ENCODE data around the gene ARMC5. TPM values are rescaled to one million over a fixed set of nuclear protein-coding genes. Genes with fewer than 3 reads are reported as not detected.

ARMC5 gene
- total and polyA plus RNA-seq, 3 donors from 2014 or later: 11.0 to 21.3 (median 19.1) TPM

GRCh38 chr16:31427441-31428278 is 31.6 kb upstream of the ARMC5 start:
- Histone ChIP-seq H3K27me3 (no peaks in the 10 kb centered on the region), H3K27ac (peak overlapping the region; percentile 53 to 75), H3K4me1 (peaks cover 21% of the 10 kb centered on the region), H3K9me3 (no peaks in the 10 kb centered on the region), H3K4me3 (peak overlapping the region; percentile 48 to 55), H3K36me3 (ENCODE audit: low read depth, missing control alignments) (no peaks in the 10 kb centered on the region)
- intact Hi-C loops (cut with DNase I; ENCODE audit: low total_unique reads): no loop called here
- DNase-seq: peak; percentile 79
- WGBS, 2 donors: 24 to 28% methylated on average over 48 to 51 of the region's 83 CpGs
- no peak for TF ChIP-seq POLR2A (IDR thresholded peaks at IDR 0.05)
- TF ChIP-seq CTCF (IDR thresholded peaks at IDR 0.05): no peak

GRCh38 chr16:31428279-31428597 is 31.1 kb upstream of the ARMC5 start, which contains the start of gene COX6A2:
Gene COX6A2, minus strand, starts transcription at chr16:31428360. Its CDS starts 35 bp downstream, at chr16:31428325.
- no peak for DNase-seq
- intact Hi-C loops (cut with DNase I; ENCODE audit: low total_unique reads): no loop called here
- WGBS, 2 donors: 16 to 24% methylated on average over 7 of the region's 7 CpGs

GRCh38 chr16:31428638-31429247 is 30.6 kb upstream of the ARMC5 start:
- no peaks in the 10 kb centered on the region for H3K36me3 ChIP-seq (ENCODE audit: low read depth, missing control alignments)
- TF ChIP-seq POLR2A (IDR thresholded peaks at IDR 0.05): no peak
- no peak for TF ChIP-seq CTCF (IDR thresholded peaks at IDR 0.05)
- 38 to 46% methylated on average over 7 of the region's 7 CpGs for WGBS, 2 donors

More at GRCh38 chr16:31428279-31428597, 31.1 kb upstream of the ARMC5 start, which contains the start of gene COX6A2:
- Histone ChIP-seq H3K4me1 (peaks cover 21% of the 10 kb centered on the region), H3K9me3 (no peaks in the 10 kb centered on the region), H3K27me3 (no peaks in the 10 kb centered on the region), H3K4me3 (peak within 1 kb of the TSS; percentile 48 to 55), H3K36me3 (ENCODE audit: low read depth, missing control alignments) (no peaks in the 10 kb centered on the region), H3K27ac (peak within 1 kb of the TSS; percentile 53 to 75)
- TF ChIP-seq CTCF (IDR thresholded peaks at IDR 0.05) (no peak), POLR2A (IDR thresholded peaks at IDR 0.05) (no peak)

GRCh38 chr16:31429314-31429713 is 30.0 kb upstream of the ARMC5 start:
- WGBS, 2 donors: 8 to 9% methylated on average over 1 of the region's 1 CpG
- no peaks in the 10 kb centered on the region for H3K9me3 ChIP-seq
- TF ChIP-seq POLR2A (IDR thresholded peaks at IDR 0.05) (no peak), CTCF (IDR thresholded peaks at IDR 0.05) (no peak)
- intact Hi-C loops (cut with DNase I; ENCODE audit: low total_unique reads): no loop called here
- peak; percentile 49 for DNase-seq
- H3K36me3 ChIP-seq (ENCODE audit: low read depth, missing control alignments): no peaks in the 10 kb centered on the region
- H3K4me3 ChIP-seq: no peak overlapping the region
- H3K27me3 ChIP-seq: no peaks in the 10 kb centered on the region
- peak overlapping the region; percentile 7 to 53 for H3K27ac ChIP-seq
- H3K4me1 ChIP-seq: peaks cover 21% of the 10 kb centered on the region

More at GRCh38 chr16:31428638-31429247, 30.6 kb upstream of the ARMC5 start:
- DNase-seq: no peak
- intact Hi-C loops (cut with DNase I; ENCODE audit: low total_unique reads): no loop called here
- H3K27ac ChIP-seq: peak overlapping the region; percentile 53 to 75
- H3K4me1 ChIP-seq: peaks cover 21% of the 10 kb centered on the region
- no peaks in the 10 kb centered on the region for H3K27me3 ChIP-seq
- H3K4me3 ChIP-seq: no peak overlapping the region
- no peaks in the 10 kb centered on the region for H3K9me3 ChIP-seq
